PC-3 (cell line): ENCODE measurements around the gene COX15. TPM values are rescaled to one million over a fixed set of nuclear protein-coding genes. Genes with fewer than 3 reads are reported as not detected.

Source experiments
- ATAC-seq: fragments of 200-7000 bp; cut with Tn5 transposase; 2 replicates; pipeline ENCODE4 v1.9.1; 2020; ENCODE audit warnings: mild to moderate bottlenecking, moderate library complexity
- BruUV-seq: library from RNA; stranded (reverse); fragments of 400-500 nt; replicated peaks from 2 replicates; lab custom pipeline; 2021; lab: Mats Ljungman, UMichigan
- CTCF ChIA-PET: fragments of 300-600 bp; sonication (Branson Sonifier 250); formaldehyde crosslinking; loops from one replicate; lab custom pipeline; 2022; ENCODE audit warnings: antibody characterized with exemption; lab: Charles Lee
- POLR2A ChIA-PET: fragments of 300-600 bp; sonication (Branson Sonifier 250); formaldehyde crosslinking; loops from one replicate; lab custom pipeline; 2022; ENCODE audit warnings: antibody characterized with exemption; ENCODE audit not compliant: unreplicated experiment; lab: Charles Lee
- DNase-seq: peaks from one replicate; pipeline ENCODE4 v3.0.0-alpha.2; 2015
- H2AFZ ChIP-seq: fragments of 300-600 bp; sonication (generic); 2 replicates; pipeline ENCODE4 v1.6.0; 2016; ENCODE audit warnings: antibody characterized with exemption, low read length
- H3F3A ChIP-seq: fragments of 300-600 bp; sonication (generic); one replicate; pipeline ENCODE4 v1.6.0; 2017; ENCODE audit warnings: antibody characterized with exemption, low read length, control low read depth, mild to moderate bottlenecking; ENCODE audit not compliant: unreplicated experiment
- H3K27ac ChIP-seq: fragments of 300-600 bp; sonication (generic); 2 replicates; pipeline ENCODE4 v1.5.1; 2016; ENCODE audit warnings: mild to moderate bottlenecking, low read length
- H3K27me3 ChIP-seq: fragments of 300-600 bp; sonication (generic); 2 replicates; pipeline ENCODE4 v1.6.1; 2016; ENCODE audit warnings: low read length, mixed read lengths
- H3K36me3 ChIP-seq: fragments of 300-600 bp; sonication (generic); 2 replicates; pipeline ENCODE4 v1.6.1; 2016; ENCODE audit warnings: low read depth, mixed run types, low read length, mixed read lengths
- H3K4me1 ChIP-seq: fragments of 300-600 bp; sonication (generic); 2 replicates; pipeline ENCODE4 v1.5.1; 2016; ENCODE audit warnings: low read length; ENCODE audit not compliant: insufficient read depth
- H3K4me2 ChIP-seq: fragments of 300-600 bp; sonication (generic); 2 replicates; pipeline ENCODE4 v1.6.0; 2016; ENCODE audit warnings: low read length
- H3K4me3 ChIP-seq: fragments of 300-600 bp; sonication (generic); 2 replicates; pipeline ENCODE4 v1.5.1; 2016; ENCODE audit warnings: mild to moderate bottlenecking, low read length, mixed read lengths
- H3K79me2 ChIP-seq: fragments of 300-600 bp; sonication (generic); 2 replicates; pipeline ENCODE4 v1.6.1; 2017; ENCODE audit warnings: low read length, mixed read lengths
- H3K9ac ChIP-seq: fragments of 300-600 bp; sonication (generic); 2 replicates; pipeline ENCODE4 v1.6.0; 2016; ENCODE audit warnings: mild to moderate bottlenecking, low read length
- H3K9me2 ChIP-seq: fragments of 300-600 bp; sonication (generic); replicated peaks from 2 replicates; pipeline ENCODE4 v1.6.1; 2016; ENCODE audit warnings: mixed run types, low read length, mixed read lengths
- H3K9me3 ChIP-seq: fragments of 300-600 bp; sonication (generic); 2 replicates; pipeline ENCODE4 v1.6.1; 2016; ENCODE audit warnings: low read length, mixed read lengths
- H4K20me1 ChIP-seq: fragments of 300-600 bp; sonication (generic); 2 replicates; pipeline ENCODE4 v1.6.1; 2016; ENCODE audit warnings: low read length, mixed read lengths
- EZH2 ChIP-seq: fragments of 300-600 bp; sonication (generic); IDR thresholded peaks from one replicate; pipeline ENCODE4 v1.6.1; 2017; ENCODE audit warnings: antibody characterized with exemption, mild to moderate bottlenecking, low read length; ENCODE audit not compliant: unreplicated experiment
- EZH2phosphoT487 ChIP-seq: fragments of 300-600 bp; sonication (generic); IDR thresholded peaks from 2 replicates; pipeline ENCODE4 v1.6.1; 2018; ENCODE audit warnings: mild to moderate bottlenecking, antibody characterized with exemption, low read length, borderline replicate concordance
- intact Hi-C: fragments of 100-400 bp; cut with micrococcal nuclease; formaldehyde crosslinking; loops from 2 replicates; pipeline ENCODE4 v1.9.0; 2023
- total RNA-seq: library from RNA; depleted of rRNA; stranded (reverse); fragments of >200 nt; gene quantifications from 2 replicates; pipeline ENCODE4 v1.2.3, GENCODE V29; 2014; rRNA removed
- TF ChIP-seq, protein P1 (sequence below): fragments of 300-600 bp; sonication (generic); conservative IDR thresholded peaks from 2 replicates; pipeline ENCODE4 v1.5.1; 2017; ENCODE audit warnings: antibody characterized with exemption, low read depth, mild to moderate bottlenecking, low read length

The COX15 gene
- total RNA-seq, 1 experiment from 2014 or later, result 16.6 TPM

DNA sequence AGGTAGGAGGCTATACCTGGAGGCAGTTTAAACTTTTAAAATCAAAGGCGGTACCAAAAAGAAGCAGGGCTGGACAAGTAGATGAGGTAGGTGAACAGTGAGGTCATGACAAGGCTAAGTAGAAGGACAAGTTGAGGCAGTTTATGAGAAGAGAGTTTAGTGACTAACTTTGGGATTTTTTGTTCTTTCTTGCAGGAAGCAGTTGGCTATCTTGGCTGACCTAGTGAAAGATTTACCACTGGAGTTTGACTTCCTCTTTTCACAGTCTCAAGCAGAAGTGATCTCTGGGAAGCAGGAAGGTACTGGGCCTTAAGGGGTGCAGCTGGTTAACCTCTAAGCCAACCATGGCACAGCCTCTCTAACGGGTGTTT, 46.3 kb downstream of the COX15 start:
- intact Hi-C loops, result loop anchor here (10.0 kb wide), 1 partner anchor 251 kb away; the partner anchor contains the start of gene GOT1
- H3K4me3 ChIP-seq, result no peak overlapping the region
- CTCF ChIA-PET, result no interaction called here
- H3K4me1 ChIP-seq, result peaks cover 17% of the 10 kb centered on the region
- H4K20me1 ChIP-seq, result no peaks in the 10 kb centered on the region
- ATAC-seq (no peak), DNase-seq (no peak)
- no peaks in the 10 kb centered on the region for H3K9me3 ChIP-seq
- H3K9me2 ChIP-seq, result no peaks in the 10 kb centered on the region
- 0 out of 2 replicates have a peak, but pooled peaks cover 3% of the 10 kb centered on the region for H3K36me3 ChIP-seq
- no peaks in the 10 kb centered on the region for H3K27me3 ChIP-seq
- H3K4me2 ChIP-seq, result no peak overlapping the region
- POLR2A ChIA-PET, result no interaction called here
- TF ChIP-seq, protein P1, sequence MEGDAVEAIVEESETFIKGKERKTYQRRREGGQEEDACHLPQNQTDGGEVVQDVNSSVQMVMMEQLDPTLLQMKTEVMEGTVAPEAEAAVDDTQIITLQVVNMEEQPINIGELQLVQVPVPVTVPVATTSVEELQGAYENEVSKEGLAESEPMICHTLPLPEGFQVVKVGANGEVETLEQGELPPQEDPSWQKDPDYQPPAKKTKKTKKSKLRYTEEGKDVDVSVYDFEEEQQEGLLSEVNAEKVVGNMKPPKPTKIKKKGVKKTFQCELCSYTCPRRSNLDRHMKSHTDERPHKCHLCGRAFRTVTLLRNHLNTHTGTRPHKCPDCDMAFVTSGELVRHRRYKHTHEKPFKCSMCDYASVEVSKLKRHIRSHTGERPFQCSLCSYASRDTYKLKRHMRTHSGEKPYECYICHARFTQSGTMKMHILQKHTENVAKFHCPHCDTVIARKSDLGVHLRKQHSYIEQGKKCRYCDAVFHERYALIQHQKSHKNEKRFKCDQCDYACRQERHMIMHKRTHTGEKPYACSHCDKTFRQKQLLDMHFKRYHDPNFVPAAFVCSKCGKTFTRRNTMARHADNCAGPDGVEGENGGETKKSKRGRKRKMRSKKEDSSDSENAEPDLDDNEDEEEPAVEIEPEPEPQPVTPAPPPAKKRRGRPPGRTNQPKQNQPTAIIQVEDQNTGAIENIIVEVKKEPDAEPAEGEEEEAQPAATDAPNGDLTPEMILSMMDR, result no peak
- TF ChIP-seq EZH2phosphoT487 (no peak), EZH2 (no peak)
- H3K79me2 ChIP-seq, result no peaks in the 10 kb centered on the region
- BruUV-seq, result no TSS peak
- H2AFZ ChIP-seq, result no peak overlapping the region
- H3K27ac ChIP-seq, result no peak overlapping the region
- no peak overlapping the region for H3K9ac ChIP-seq
- H3F3A ChIP-seq, result no peaks in the 10 kb centered on the region

DNA sequence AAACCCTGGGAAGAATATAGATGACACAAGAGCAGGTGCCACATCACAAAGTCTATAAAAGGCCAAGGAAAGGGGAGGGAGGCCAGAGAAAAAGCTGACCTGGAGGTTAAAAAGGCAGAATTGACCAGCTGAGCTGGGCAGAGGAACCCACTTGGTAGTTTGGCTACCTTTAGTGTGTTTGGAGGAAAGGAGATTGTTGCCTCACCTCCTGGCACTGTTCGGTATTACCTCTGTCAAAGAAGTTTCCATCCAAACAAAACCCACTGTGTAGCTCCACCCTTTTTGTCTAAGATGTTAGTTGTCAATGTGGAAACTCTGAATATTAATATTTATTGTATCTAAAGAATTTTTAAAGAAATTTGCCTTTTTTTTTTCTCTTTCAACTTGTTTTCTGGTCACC, 49.2 kb downstream of the COX15 start:
- no peaks in the 10 kb centered on the region for H3K9me2 ChIP-seq
- BruUV-seq, result no TSS peak
- H3K4me1 ChIP-seq, result peaks cover 17% of the 10 kb centered on the region
- no peak for TF ChIP-seq EZH2
- TF ChIP-seq, protein P1, result peak; percentile 43; the same call in 1 of the 2 replicates
- no peaks in the 10 kb centered on the region for H3K9me3 ChIP-seq
- no peaks in the 10 kb centered on the region for H3F3A ChIP-seq
- no peak overlapping the region for H3K27ac ChIP-seq
- DNase-seq (peak; percentile 36), ATAC-seq (peak; percentile 71)
- intact Hi-C loops, result loop anchor here (1.0 to 10.0 kb wide), 3 partner anchors 24 to 248 kb away; partner anchors contain the start of genes ENTPD7 and GOT1
- H3K79me2 ChIP-seq, result no peaks in the 10 kb centered on the region
- H3K36me3 ChIP-seq, result peaks cover 10% of the 10 kb centered on the region; the same call in 1 of the 2 replicates
- H3K9ac ChIP-seq, result no peak overlapping the region
- no peaks in the 10 kb centered on the region for H4K20me1 ChIP-seq
- H3K27me3 ChIP-seq, result no peaks in the 10 kb centered on the region
- no peak overlapping the region for H3K4me2 ChIP-seq
- ChIA-PET POLR2A (interaction anchor here (0.6 kb wide), 1 partner anchor 29 kb away, joined by 5 read pairs; no protein-coding TSS in a partner anchor), CTCF (interaction anchor here (0.5 kb wide), 1 partner anchor 51 kb away, joined by 3 read pairs; no protein-coding TSS in a partner anchor)
- H3K4me3 ChIP-seq, result no peak overlapping the region
- no peak overlapping the region for H2AFZ ChIP-seq

Other genes with a start within 250 kb of the COX15 start
- 0.07 TPM in 1 of 2 replicates, not detected in the other for gene NKX2-3, start 199.2 kb downstream of the COX15 start, total RNA-seq
- gene SLC25A28, start 111.7 kb downstream of the COX15 start, total RNA-seq, result 14.2 and 16.0 TPM in 2 replicates
- 6.8 and 7.8 TPM in 2 replicates for gene ENTPD7, start 72.6 kb downstream of the COX15 start, total RNA-seq
- gene CUTC, start 107 bp upstream of the COX15 start, total RNA-seq, result 10.2 and 14.5 TPM in 2 replicates
- 0.35 and 2.4 TPM in 2 replicates for gene ABCC2, start 50.5 kb upstream of the COX15 start, total RNA-seq